Measurements from ENCODE around the gene NFIB.

The NFIB gene

DNA sequence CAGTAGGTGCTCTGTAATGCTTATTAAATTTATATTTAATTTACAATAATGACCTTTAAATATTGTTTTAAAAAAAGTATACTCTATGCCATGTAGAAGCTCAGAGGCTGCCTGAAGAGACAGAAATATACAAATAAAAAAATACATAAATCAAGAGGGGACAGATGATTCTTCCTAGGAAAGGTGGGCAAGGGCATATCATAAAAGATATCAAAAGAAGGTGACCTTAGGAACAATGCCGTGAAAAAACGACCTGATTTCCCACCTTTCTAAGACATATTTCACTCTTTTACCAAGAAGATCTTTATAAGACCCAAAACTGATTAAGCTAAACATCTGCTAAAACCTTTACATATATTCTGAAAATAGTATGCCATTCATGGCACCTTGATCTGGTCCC, 128.9 kb downstream of the NFIB start:
- DNase-seq (ENCODE audit: low read depth) = no peak

DNA sequence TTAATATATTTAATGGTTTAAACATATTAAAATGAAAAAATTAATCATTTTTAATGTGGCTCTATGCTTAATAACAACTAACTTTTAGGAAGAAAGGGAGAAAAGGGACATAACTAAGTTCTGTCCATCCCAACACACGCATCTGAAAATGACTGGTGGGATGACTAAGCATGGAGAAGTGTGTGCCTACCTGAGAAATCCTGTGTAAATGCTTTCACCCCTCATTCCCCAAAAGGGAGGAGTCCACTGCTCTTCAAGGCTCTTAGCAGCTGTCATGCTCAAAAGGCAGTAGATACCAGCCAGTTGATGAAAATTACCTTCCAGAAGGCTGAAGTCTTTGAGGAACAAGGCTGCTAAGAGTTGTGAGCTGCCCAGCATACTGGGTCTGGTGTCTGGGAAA, 130.9 kb downstream of the NFIB start:
- DNase-seq (ENCODE audit: low read depth) = no peak

GRCh38 chr9:14180960-14181537, 132.9 kb downstream of the NFIB start:
- DNase-seq (ENCODE audit: low read depth) = no peak

GRCh38 chr9:14180093-14180959, 133.6 kb downstream of the NFIB start:
- DNase-seq (ENCODE audit: low read depth) = no peak

DNA sequence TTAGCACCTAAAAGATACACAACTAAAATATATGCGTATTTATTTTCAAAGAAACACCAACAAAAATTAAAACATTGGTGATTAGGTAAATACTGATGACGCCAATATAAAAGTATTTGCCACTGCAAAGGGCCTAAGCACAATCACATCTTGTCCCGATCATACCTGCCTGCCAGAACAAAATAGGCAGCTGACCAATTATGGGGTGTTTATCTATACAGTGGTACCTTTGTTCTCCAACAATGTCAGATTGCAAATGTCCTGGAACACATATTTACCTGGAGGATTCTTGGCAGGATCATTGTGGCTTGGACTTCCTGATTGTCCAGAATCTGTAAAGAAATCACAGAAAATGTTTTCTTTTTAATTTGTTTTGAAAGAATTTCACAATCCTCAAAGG, 134.5 kb downstream of the NFIB start:
- DNase-seq (ENCODE audit: low read depth) = no peak

- no peak for DNase-seq (ENCODE audit: low read depth)
Observed at GRCh38 chr9:14175778-14176177, 138.2 kb downstream of the NFIB start.

DNA sequence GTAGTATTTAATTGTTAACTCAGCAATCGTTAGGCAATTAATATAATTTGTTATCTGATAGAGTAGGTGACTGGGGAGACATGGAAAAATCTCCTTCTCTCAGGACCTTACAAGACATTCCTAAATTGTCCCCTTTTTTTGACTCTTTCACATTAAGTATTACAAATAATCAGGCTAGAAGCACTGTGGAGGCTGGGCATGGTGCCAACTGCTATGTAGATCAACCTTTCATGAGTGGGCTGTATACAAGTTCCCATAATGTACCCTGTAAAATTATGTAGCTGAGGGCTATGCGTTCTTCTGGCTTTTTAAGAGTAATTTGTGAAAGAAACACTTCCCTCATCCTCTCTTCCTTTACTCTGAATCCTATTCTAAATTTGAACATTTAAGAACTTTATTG, 140.2 kb downstream of the NFIB start:
- DNase-seq (ENCODE audit: low read depth) = no peak

GRCh38 chr9:14170973-14171596, 142.9 kb downstream of the NFIB start:
- no peak for DNase-seq (ENCODE audit: low read depth)

- no peak for DNase-seq (ENCODE audit: low read depth)
Observed at GRCh38 chr9:14170392-14170931, 143.5 kb downstream of the NFIB start.

- no peak for DNase-seq (ENCODE audit: low read depth)
Observed at GRCh38 chr9:14168381-14168780, 145.6 kb downstream of the NFIB start.

GRCh38 chr9:14165376-14166035, 148.4 kb downstream of the NFIB start:
- DNase-seq (ENCODE audit: low read depth) = no peak

DNA sequence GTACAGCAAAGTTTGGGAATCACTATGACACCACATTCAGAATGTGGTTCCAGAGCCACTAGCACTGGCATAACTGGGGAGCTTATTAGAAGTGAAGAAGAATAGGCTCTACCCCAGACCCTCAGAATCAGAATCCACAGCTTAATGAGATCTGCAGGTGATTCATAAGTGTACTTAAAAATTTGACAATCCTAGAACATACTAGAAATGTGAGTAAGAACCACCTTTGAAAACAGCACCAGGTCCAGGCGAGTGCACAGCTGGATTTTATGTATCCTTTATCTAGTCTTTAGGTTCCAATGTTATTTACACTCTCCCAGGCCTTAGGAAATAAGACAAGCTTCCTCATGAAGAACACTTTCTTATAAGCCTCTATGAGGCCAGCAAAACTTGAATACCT, 149.0 kb downstream of the NFIB start:
- no peak for DNase-seq (ENCODE audit: low read depth)

GRCh38 chr9:14159440-14160216, 154.3 kb downstream of the NFIB start:
- DNase-seq (ENCODE audit: low read depth) = no peak

- DNase-seq (ENCODE audit: low read depth) = no peak
Observed at GRCh38 chr9:14158916-14159315, 155.0 kb downstream of the NFIB start.

- DNase-seq (ENCODE audit: low read depth) = no peak
Observed at GRCh38 chr9:14158136-14158813, 155.7 kb downstream of the NFIB start.

DNA sequence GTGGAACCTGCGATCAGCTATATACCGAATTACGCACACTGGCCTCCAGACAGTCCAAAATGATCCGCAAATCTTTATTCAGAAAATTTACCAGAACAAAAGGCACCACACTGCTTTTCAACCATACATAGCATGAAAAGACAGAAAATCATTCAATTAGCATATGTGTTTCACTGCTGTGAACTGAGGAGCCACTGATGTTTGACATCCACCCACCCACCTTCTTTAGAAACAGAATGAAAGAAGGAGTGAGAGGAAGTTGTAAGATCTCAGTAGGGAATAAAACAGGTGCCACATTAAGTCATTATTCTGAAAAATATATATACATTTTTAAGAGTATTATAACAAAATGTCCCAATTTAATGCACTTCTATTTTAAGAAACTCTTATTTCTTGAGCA, 156.8 kb downstream of the NFIB start:
- DNase-seq (ENCODE audit: low read depth) = no peak

DNA sequence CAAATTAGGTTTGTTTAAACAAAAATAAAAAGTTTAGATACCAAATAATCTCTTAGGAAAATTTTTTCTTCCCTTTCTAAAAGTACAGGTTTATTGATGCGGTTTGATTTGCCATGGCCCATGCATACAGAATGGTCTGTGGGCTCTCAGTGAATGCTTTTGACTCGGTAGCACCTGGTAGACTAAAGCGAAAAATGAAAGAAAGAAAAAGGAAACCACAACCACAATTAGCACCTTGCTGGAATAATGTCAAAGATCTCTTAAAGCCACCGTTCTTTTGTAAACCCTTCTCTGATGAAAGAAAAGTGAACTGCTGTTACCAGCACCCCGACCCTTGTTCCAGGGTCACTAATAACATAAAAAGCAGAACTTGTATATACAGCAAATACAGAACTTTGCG, 157.9 kb downstream of the NFIB start:
- no peak for DNase-seq (ENCODE audit: low read depth)

- no peak for DNase-seq (ENCODE audit: low read depth)
Observed at GRCh38 chr9:14155237-14155636, 158.7 kb downstream of the NFIB start.

GRCh38 chr9:14153310-14153720, 160.6 kb downstream of the NFIB start:
- DNase-seq (ENCODE audit: low read depth) = no peak

DNA sequence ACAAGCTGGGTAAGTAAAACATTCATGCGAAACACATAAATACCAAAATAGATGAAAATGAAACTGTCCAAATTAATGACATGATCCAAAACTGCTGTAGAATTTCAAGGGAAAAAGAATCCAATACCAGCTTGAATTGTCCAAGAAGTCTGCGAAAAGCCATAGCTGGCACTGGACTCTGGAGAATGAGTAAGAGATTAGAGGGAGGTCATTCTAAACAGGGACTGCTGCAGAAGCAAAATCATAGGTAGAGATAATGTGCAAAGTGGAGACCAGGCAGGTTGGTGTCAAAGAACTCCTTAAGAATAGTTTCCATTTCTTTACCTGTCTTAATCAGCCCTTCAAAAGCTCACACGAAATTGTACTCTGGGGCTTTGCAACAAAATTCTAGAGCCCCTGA, 162.5 kb downstream of the NFIB start:
- no peak for DNase-seq (ENCODE audit: low read depth)

- no peak for DNase-seq (ENCODE audit: low read depth)
Observed at GRCh38 chr9:14148501-14149103, 165.3 kb downstream of the NFIB start.
